ENCODE results near the gene ZBED4.

The ZBED4 gene

GRCh38 chr22:49937758-49938564 is 84.3 kb downstream of the ZBED4 start:
- no peak for FAIRE-seq
- no peak for DNase-seq (ENCODE audit: insufficient read length)
- no peak for TF ChIP-seq TAF1 (IDR thresholded peaks at IDR 0.05; ENCODE audit: borderline replicate concordance, low read depth, low read length)

DNA sequence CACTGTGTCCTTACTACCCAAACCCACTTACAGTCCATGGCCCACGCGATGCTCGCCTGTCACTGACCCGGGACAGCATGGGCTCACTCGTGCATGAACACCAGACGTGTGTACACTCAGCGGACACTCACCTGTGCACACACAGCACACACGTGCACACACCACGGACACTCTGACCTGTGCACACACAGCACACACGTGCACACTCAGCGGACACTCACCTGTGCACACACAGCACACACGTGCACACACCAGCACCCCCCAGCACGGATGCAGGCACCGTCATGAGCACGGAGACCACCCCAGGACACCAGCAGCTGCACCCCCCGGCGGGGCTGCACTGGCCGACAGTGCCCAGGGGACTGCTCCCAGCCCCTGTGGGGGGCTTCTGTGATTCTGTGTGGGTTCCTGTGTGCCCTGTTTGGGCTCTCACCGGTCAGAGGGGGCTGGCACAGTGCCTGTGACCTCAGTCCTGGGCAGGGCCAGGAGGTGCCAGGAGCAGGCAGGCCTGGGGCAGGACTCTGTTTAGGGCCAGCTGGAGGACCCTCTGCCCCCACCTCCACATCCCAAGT is 85.0 kb downstream of the ZBED4 start:
- no peak for TF ChIP-seq POLR2AphosphoS5 (IDR thresholded peaks at IDR 0.05; ENCODE audit: low read depth, low read length)
- no peak for TF ChIP-seq POLR2A (IDR thresholded peaks at IDR 0.05; ENCODE audit: low read depth, low read length)
- no peak for TF ChIP-seq TAF1 (IDR thresholded peaks at IDR 0.05; ENCODE audit: borderline replicate concordance, low read depth, low read length)
- DNase-seq (ENCODE audit: insufficient read length): no peak
- FAIRE-seq: no peak
